Measurements from ENCODE around the gene CCNB2. TPM values are rescaled to one million over a fixed set of nuclear protein-coding genes. Genes with fewer than 3 reads are reported as not detected.

CCNB2 gene
- total and polyA plus RNA-seq, 2 donors (not counting 1 experiment from before 2014, with no cell fraction given) = 0.67 to 1.0 TPM

GRCh38 chr15:59115047-59115446, 10.1 kb downstream of the CCNB2 start:
- Histone ChIP-seq H3K27me3 (replicated peaks in 1 of 4; ENCODE audit: control extremely low read depth in 1 of 4, control insufficient read depth in 3 of 4, insufficient read depth in 4 of 4, low read length in 3 of 4) (no peaks in the 10 kb centered on the region), H3K36me3 (replicated peaks in 1 of 2; ENCODE audit: control extremely low read depth in 1 of 2, control insufficient read depth in 1 of 2, extremely low read depth in 1 of 2, insufficient read depth in 2 of 2, low read length in 1 of 2) (no peaks in the 10 kb centered on the region), H3K4me3 (ENCODE audit: control extremely low read depth in 1 of 5, extremely low read depth in 1 of 5, insufficient read depth in 1 of 5, low read depth in 2 of 5, low read length in 4 of 5) (no peak overlapping the region), H3K9ac (ENCODE audit: low read length) (no peak overlapping the region), H2AFZ (ENCODE audit: insufficient read depth, low read depth, low read length, poor library complexity, severe bottlenecking) (no peak overlapping the region), H3K79me2 (ENCODE audit: control insufficient read depth, insufficient read depth, low read length) (no peaks in the 10 kb centered on the region), H3K4me2 (replicated peaks; ENCODE audit: low read depth, low read length, poor library complexity, severe bottlenecking) (no peak overlapping the region), H3K27ac (ENCODE audit: low read length in 2 of 2) (no peak overlapping the region), H3K9me3 (ENCODE audit: control extremely low read depth in 1 of 3, control insufficient read depth in 2 of 3, insufficient read depth in 1 of 3, low read length in 2 of 3) (no peaks in the 10 kb centered on the region), H4K20me1 (ENCODE audit: control insufficient read depth, insufficient read depth, low read length, poor library complexity, severe bottlenecking) (no peaks in the 10 kb centered on the region), H3K4me1 (ENCODE audit: control insufficient read depth in 2 of 2, insufficient read depth in 2 of 2, low read length in 2 of 2) (peaks cover 0 to 6% of the 10 kb centered on the region in 2 donors)
- Mint-ChIP-seq H3K4me3 (no peak overlapping the region), H3K27ac (no peak overlapping the region), H3K27me3 (no peaks in the 10 kb centered on the region), H3K9me3 (ENCODE audit: insufficient read depth) (no peaks in the 10 kb centered on the region), H3K4me1 (peaks cover 5% of the 10 kb centered on the region)
- TF ChIP-seq CTCF (IDR thresholded peaks at IDR 0.05) = no peak
- TF ChIP-seq EZH2 (IDR thresholded peaks at IDR 0.05; ENCODE audit: borderline replicate concordance, insufficient read depth, low read depth, low read length, poor library complexity, severe bottlenecking) = no peak
- CTCF ChIA-PET = interaction anchor here (1.7 kb wide), 1 partner anchor 23 kb away, joined by 5 read pairs; no protein-coding TSS in a partner anchor
- no peak for ATAC-seq (ENCODE audit: low read depth)
- 100% methylated on average over 1 of the region's 2 CpGs for WGBS (ENCODE audit: insufficient coverage)
- DNase-seq = no peak
- POLR2A ChIA-PET = no interaction called here
- intact Hi-C loops (cut with micrococcal nuclease) = no loop called here

- Histone ChIP-seq H3K4me1 (ENCODE audit: control insufficient read depth in 2 of 2, insufficient read depth in 2 of 2, low read length in 2 of 2) (peaks cover 0 to 6% of the 10 kb centered on the region in 2 donors), H3K27me3 (replicated peaks in 1 of 4; ENCODE audit: control extremely low read depth in 1 of 4, control insufficient read depth in 3 of 4, insufficient read depth in 4 of 4, low read length in 3 of 4) (no peaks in the 10 kb centered on the region), H3K79me2 (ENCODE audit: control insufficient read depth, insufficient read depth, low read length) (no peaks in the 10 kb centered on the region), H3K4me2 (replicated peaks; ENCODE audit: low read depth, low read length, poor library complexity, severe bottlenecking) (no peak overlapping the region), H3K9me3 (ENCODE audit: control extremely low read depth in 1 of 3, control insufficient read depth in 2 of 3, insufficient read depth in 1 of 3, low read length in 2 of 3) (no peaks in the 10 kb centered on the region), H4K20me1 (ENCODE audit: control insufficient read depth, insufficient read depth, low read length, poor library complexity, severe bottlenecking) (no peaks in the 10 kb centered on the region), H2AFZ (ENCODE audit: insufficient read depth, low read depth, low read length, poor library complexity, severe bottlenecking) (no peak overlapping the region), H3K9ac (ENCODE audit: low read length) (no peak overlapping the region), H3K36me3 (replicated peaks in 1 of 2; ENCODE audit: control extremely low read depth in 1 of 2, control insufficient read depth in 1 of 2, extremely low read depth in 1 of 2, insufficient read depth in 2 of 2, low read length in 1 of 2) (no peaks in the 10 kb centered on the region), H3K4me3 (ENCODE audit: control extremely low read depth in 1 of 5, extremely low read depth in 1 of 5, insufficient read depth in 1 of 5, low read depth in 2 of 5, low read length in 4 of 5) (no peak overlapping the region), H3K27ac (ENCODE audit: low read length in 2 of 2) (no peak overlapping the region)
- WGBS (ENCODE audit: insufficient coverage) = no CpG with 5 or more reads among the region's 1 CpG
- DNase-seq (no peak), ATAC-seq (ENCODE audit: low read depth) (no peak)
- TF ChIP-seq EZH2 (IDR thresholded peaks at IDR 0.05; ENCODE audit: borderline replicate concordance, insufficient read depth, low read depth, low read length, poor library complexity, severe bottlenecking) = no peak
- TF ChIP-seq CTCF (IDR thresholded peaks at IDR 0.05) = no peak
- Mint-ChIP-seq H3K4me1 (peaks cover 5% of the 10 kb centered on the region), H3K4me3 (no peak overlapping the region), H3K27ac (no peak overlapping the region), H3K9me3 (ENCODE audit: insufficient read depth) (no peaks in the 10 kb centered on the region), H3K27me3 (no peaks in the 10 kb centered on the region)
- intact Hi-C loops (cut with micrococcal nuclease) = no loop called here
- CTCF ChIA-PET = interaction anchor here (1.1 to 1.7 kb wide), 2 partner anchors 22 to 153 kb away, joined by 3 to 5 read pairs; no protein-coding TSS in a partner anchor
- POLR2A ChIA-PET = no interaction called here
These were observed 11.2 kb downstream of the CCNB2 start for GRCh38 chr15:59116141-59116540.

Data from B cell (primary cell).